Parathyroid adenoma (tissue), 2 donors: ENCODE data around the gene SND1.

Experiments
- H2AFZ ChIP-seq: fragments of 300-600 bp; sonication (generic); one replicate; pipeline ENCODE4 v1.7.0; 2017; ENCODE audit warnings: antibody characterized with exemption, mild to moderate bottlenecking
- H3K27ac ChIP-seq: fragments of 300-600 bp; sonication (generic); one replicate; pipeline ENCODE4 v1.7.0; 2017
- H3K27me3 ChIP-seq: fragments of 300-600 bp; sonication (generic); one replicate; pipeline ENCODE4 v1.7.0; 2017; ENCODE audit warnings: low read length; ENCODE audit not compliant: control insufficient read depth, insufficient read depth
- H3K36me3 ChIP-seq: fragments of 300-600 bp; sonication (generic); one replicate; pipeline ENCODE4 v1.7.0; 2017; ENCODE audit warnings: low read length; ENCODE audit not compliant: control insufficient read depth, insufficient read depth
- H3K4me1 ChIP-seq: fragments of 300-600 bp; sonication (generic); one replicate; pipeline ENCODE4 v1.7.0; 2017; ENCODE audit warnings: control low read depth
- H3K4me2 ChIP-seq: fragments of 300-600 bp; sonication (generic); one replicate; pipeline ENCODE4 v1.7.0; 2017; ENCODE audit warnings: low read length
- H3K4me3 ChIP-seq: fragments of 300-600 bp; sonication (generic); one replicate; pipeline ENCODE4 v1.7.0; 2017; ENCODE audit warnings: low read depth, low read length
- H3K79me2 ChIP-seq: fragments of 300-600 bp; sonication (generic); one replicate; pipeline ENCODE4 v1.7.0; 2017; ENCODE audit warnings: control low read depth
- H3K9ac ChIP-seq: fragments of 300-600 bp; sonication (generic); one replicate; pipeline ENCODE4 v1.7.0; 2017; ENCODE audit warnings: mild to moderate bottlenecking
- H3K9me3 ChIP-seq: fragments of 300-600 bp; sonication (generic); one replicate; pipeline ENCODE4 v1.7.0; 2017; ENCODE audit warnings: low read length; ENCODE audit not compliant: control insufficient read depth
- CTCF ChIP-seq: fragments of 300-600 bp; sonication (generic); IDR thresholded peaks from one replicate; pipeline ENCODE4 v1.7.0; 2017; ENCODE audit warnings: antibody characterized with exemption, mild to moderate bottlenecking
- donor health status: primary hyperparathyroidism.

The SND1 gene

GRCh38 chr7:127993317-127993716 is 341.3 kb downstream of the SND1 start:
- H3K4me1 ChIP-seq: peaks cover 41% of the 10 kb centered on the region
- H3K79me2 ChIP-seq: no peaks in the 10 kb centered on the region
- H3K4me2 ChIP-seq: no peak overlapping the region
- TF ChIP-seq CTCF: no peak
- H3K27me3 ChIP-seq: no peaks in the 10 kb centered on the region
- no peak overlapping the region for H3K9ac ChIP-seq
- H3K36me3 ChIP-seq: no peaks in the 10 kb centered on the region
- H3K9me3 ChIP-seq: no peaks in the 10 kb centered on the region
- H2AFZ ChIP-seq: peak overlapping the region; percentile 18
- no peak overlapping the region for H3K27ac ChIP-seq
- no peak overlapping the region for H3K4me3 ChIP-seq

- no peaks in the 10 kb centered on the region for H3K36me3 ChIP-seq
- peaks cover 43% of the 10 kb centered on the region for H3K4me1 ChIP-seq
- no peak overlapping the region for H3K4me3 ChIP-seq
- no peaks in the 10 kb centered on the region for H3K79me2 ChIP-seq
- TF ChIP-seq CTCF: no peak
- H2AFZ ChIP-seq: peak overlapping the region; percentile 18
- H3K27me3 ChIP-seq: no peaks in the 10 kb centered on the region
- H3K9me3 ChIP-seq: no peaks in the 10 kb centered on the region
- no peak overlapping the region for H3K4me2 ChIP-seq
- H3K27ac ChIP-seq: no peak overlapping the region
- H3K9ac ChIP-seq: no peak overlapping the region
Observed at GRCh38 chr7:127993987-127994386, 342.0 kb downstream of the SND1 start.

GRCh38 chr7:127995156-127995880 is 343.3 kb downstream of the SND1 start:
- no peak overlapping the region for H3K9ac ChIP-seq
- no peak for TF ChIP-seq CTCF
- peak overlapping the region; percentile 64 for H3K27ac ChIP-seq

GRCh38 chr7:127995881-127996215 is 343.9 kb downstream of the SND1 start:
- Histone ChIP-seq H3K9me3 (no peaks in the 10 kb centered on the region), H3K4me1 (peaks cover 53% of the 10 kb centered on the region), H3K4me2 (no peak overlapping the region), H3K36me3 (no peaks in the 10 kb centered on the region), H3K9ac (no peak overlapping the region), H2AFZ (peak overlapping the region; percentile 36), H3K4me3 (no peak overlapping the region), H3K27me3 (no peaks in the 10 kb centered on the region), H3K27ac (peak overlapping the region; percentile 64), H3K79me2 (no peaks in the 10 kb centered on the region)
- no peak for TF ChIP-seq CTCF

More at GRCh38 chr7:127995156-127995880, 343.3 kb downstream of the SND1 start:
- Histone ChIP-seq H2AFZ (peak overlapping the region; percentile 36), H3K79me2 (no peaks in the 10 kb centered on the region), H3K27me3 (no peaks in the 10 kb centered on the region), H3K4me2 (no peak overlapping the region), H3K4me1 (peaks cover 49% of the 10 kb centered on the region), H3K4me3 (no peak overlapping the region), H3K9me3 (no peaks in the 10 kb centered on the region), H3K36me3 (no peaks in the 10 kb centered on the region)
